Measurements from ENCODE around the gene HCK. TPM values are rescaled to one million over a fixed set of nuclear protein-coding genes. Genes with fewer than 3 reads are reported as not detected.

HCK gene
- polyA plus RNA-seq, 1 of the 3 experiments (the other 2 are of a cell fraction) = not detected

DNA sequence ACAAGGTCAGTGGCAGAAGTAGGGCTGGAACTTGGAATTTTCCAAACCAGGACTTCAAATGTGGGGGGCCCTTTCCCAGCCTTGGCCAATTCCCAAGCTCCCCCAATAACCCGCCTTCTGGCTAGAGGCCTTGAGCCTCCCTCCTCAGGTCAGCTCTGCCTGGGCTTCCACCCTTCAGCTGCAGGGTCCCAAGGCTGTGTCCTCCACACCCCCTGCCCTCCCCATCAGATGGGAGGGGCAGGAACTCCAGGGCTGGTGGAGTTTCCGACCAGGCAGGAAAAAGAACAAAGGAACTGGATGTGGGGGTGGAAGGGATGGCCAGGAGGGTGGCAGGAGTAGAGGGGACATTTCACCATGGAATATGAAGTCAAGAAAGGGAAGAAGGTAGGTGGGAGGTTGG, 41.9 kb upstream of the HCK start, which contains the start of gene CCM2L:
TSS of gene CCM2L (plus strand) at position 338 of the 400 bp plus-strand sequence. CDS start at position 355, 17 bp downstream.
- Histone ChIP-seq H3K9me2 (no peaks in the 10 kb centered on the region), H3K36me3 (replicated peaks in 1 of 2; ENCODE audit: control insufficient read depth in 1 of 2, insufficient read depth in 2 of 2, low read length in 1 of 2) (no peaks in the 10 kb centered on the region), H3K9ac (no peak within 1 kb of the TSS), H3K4me2 (no peak within 1 kb of the TSS), H4K20me1 (ENCODE audit: insufficient read depth) (no peaks in the 10 kb centered on the region), H3K27me3 (ENCODE audit: insufficient read depth) (peaks cover 5% of the 10 kb centered on the region; the same call in 1 of the 2 replicates), H2AFZ (ENCODE audit: low read depth) (no peak within 1 kb of the TSS), H3K27ac (ENCODE audit: low read depth in 2 of 2, low read length in 1 of 2) (no peak within 1 kb of the TSS), H3K4me3 (ENCODE audit: low read depth in 2 of 2, low read length in 1 of 2) (no peak within 1 kb of the TSS), H3K4me1 (ENCODE audit: control insufficient read depth in 1 of 2, insufficient read depth in 2 of 2, low read depth in 1 of 2, low read length in 1 of 2) (peaks cover 0 to 9% of the 10 kb centered on the region in 2 experiments; a peak in 1 of 4 replicates), H3F3A (replicated peaks; ENCODE audit: insufficient read depth) (no peaks in the 10 kb centered on the region), H3K9me3 (no peaks in the 10 kb centered on the region), H3K79me2 (ENCODE audit: insufficient read depth) (no peaks in the 10 kb centered on the region)
- WGBS (ENCODE audit: low lambda C conversion rate) = 45% methylated on average over 2 of the region's 2 CpGs
- ChIA-PET CTCF (no interaction called here), POLR2A (no interaction called here)
- no peak for DNase-seq
- TF ChIP-seq CHD2 (IDR thresholded peaks at IDR 0.05; ENCODE audit: low read length, partially characterized antibody) (no peak), FOXM1 (IDR thresholded peaks at IDR 0.05; ENCODE audit: low read depth) (no peak), FOXJ3 (CRISPR knock-in tag; IDR thresholded peaks at IDR 0.05) (no peak), EZH2phosphoT487 (IDR thresholded peaks at IDR 0.05; ENCODE audit: borderline replicate concordance, low read depth) (no peak), TAF1 (IDR thresholded peaks at IDR 0.05; ENCODE audit: borderline replicate concordance, low read depth, low read length) (no peak), MXI1 (IDR thresholded peaks at IDR 0.05; ENCODE audit: low read depth, low read length) (no peak), GABPA (IDR thresholded peaks at IDR 0.05; ENCODE audit: low read depth) (no peak), ELF1 (IDR thresholded peaks at IDR 0.05) (no peak), JUND (IDR thresholded peaks at IDR 0.05) (no peak), RAD21 (IDR thresholded peaks at IDR 0.05; ENCODE audit: low read length) (no peak), NFIC (IDR thresholded peaks at IDR 0.05; ENCODE audit: borderline replicate concordance) (no peak), RCOR1 (IDR thresholded peaks at IDR 0.05; ENCODE audit: low read length) (no peak)
- TF ChIP-seq, protein P1, sequence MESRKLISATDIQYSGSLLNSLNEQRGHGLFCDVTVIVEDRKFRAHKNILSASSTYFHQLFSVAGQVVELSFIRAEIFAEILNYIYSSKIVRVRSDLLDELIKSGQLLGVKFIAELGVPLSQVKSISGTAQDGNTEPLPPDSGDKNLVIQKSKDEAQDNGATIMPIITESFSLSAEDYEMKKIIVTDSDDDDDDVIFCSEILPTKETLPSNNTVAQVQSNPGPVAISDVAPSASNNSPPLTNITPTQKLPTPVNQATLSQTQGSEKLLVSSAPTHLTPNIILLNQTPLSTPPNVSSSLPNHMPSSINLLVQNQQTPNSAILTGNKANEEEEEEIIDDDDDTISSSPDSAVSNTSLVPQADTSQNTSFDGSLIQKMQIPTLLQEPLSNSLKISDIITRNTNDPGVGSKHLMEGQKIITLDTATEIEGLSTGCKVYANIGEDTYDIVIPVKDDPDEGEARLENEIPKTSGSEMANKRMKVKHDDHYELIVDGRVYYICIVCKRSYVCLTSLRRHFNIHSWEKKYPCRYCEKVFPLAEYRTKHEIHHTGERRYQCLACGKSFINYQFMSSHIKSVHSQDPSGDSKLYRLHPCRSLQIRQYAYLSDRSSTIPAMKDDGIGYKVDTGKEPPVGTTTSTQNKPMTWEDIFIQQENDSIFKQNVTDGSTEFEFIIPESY (IDR thresholded peaks at IDR 0.05; ENCODE audit: borderline replicate concordance, low read depth) = no peak
- TF ChIP-seq, protein P2, sequence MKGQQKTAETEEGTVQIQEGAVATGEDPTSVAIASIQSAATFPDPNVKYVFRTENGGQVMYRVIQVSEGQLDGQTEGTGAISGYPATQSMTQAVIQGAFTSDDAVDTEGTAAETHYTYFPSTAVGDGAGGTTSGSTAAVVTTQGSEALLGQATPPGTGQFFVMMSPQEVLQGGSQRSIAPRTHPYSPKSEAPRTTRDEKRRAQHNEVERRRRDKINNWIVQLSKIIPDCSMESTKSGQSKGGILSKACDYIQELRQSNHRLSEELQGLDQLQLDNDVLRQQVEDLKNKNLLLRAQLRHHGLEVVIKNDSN (IDR thresholded peaks at IDR 0.05; ENCODE audit: borderline replicate concordance, low read depth) = no peak
- TF ChIP-seq, protein P3, sequence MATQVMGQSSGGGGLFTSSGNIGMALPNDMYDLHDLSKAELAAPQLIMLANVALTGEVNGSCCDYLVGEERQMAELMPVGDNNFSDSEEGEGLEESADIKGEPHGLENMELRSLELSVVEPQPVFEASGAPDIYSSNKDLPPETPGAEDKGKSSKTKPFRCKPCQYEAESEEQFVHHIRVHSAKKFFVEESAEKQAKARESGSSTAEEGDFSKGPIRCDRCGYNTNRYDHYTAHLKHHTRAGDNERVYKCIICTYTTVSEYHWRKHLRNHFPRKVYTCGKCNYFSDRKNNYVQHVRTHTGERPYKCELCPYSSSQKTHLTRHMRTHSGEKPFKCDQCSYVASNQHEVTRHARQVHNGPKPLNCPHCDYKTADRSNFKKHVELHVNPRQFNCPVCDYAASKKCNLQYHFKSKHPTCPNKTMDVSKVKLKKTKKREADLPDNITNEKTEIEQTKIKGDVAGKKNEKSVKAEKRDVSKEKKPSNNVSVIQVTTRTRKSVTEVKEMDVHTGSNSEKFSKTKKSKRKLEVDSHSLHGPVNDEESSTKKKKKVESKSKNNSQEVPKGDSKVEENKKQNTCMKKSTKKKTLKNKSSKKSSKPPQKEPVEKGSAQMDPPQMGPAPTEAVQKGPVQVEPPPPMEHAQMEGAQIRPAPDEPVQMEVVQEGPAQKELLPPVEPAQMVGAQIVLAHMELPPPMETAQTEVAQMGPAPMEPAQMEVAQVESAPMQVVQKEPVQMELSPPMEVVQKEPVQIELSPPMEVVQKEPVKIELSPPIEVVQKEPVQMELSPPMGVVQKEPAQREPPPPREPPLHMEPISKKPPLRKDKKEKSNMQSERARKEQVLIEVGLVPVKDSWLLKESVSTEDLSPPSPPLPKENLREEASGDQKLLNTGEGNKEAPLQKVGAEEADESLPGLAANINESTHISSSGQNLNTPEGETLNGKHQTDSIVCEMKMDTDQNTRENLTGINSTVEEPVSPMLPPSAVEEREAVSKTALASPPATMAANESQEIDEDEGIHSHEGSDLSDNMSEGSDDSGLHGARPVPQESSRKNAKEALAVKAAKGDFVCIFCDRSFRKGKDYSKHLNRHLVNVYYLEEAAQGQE (IDR thresholded peaks at IDR 0.05; ENCODE audit: low read depth, low read length) = no peak
- TF ChIP-seq, protein P4, sequence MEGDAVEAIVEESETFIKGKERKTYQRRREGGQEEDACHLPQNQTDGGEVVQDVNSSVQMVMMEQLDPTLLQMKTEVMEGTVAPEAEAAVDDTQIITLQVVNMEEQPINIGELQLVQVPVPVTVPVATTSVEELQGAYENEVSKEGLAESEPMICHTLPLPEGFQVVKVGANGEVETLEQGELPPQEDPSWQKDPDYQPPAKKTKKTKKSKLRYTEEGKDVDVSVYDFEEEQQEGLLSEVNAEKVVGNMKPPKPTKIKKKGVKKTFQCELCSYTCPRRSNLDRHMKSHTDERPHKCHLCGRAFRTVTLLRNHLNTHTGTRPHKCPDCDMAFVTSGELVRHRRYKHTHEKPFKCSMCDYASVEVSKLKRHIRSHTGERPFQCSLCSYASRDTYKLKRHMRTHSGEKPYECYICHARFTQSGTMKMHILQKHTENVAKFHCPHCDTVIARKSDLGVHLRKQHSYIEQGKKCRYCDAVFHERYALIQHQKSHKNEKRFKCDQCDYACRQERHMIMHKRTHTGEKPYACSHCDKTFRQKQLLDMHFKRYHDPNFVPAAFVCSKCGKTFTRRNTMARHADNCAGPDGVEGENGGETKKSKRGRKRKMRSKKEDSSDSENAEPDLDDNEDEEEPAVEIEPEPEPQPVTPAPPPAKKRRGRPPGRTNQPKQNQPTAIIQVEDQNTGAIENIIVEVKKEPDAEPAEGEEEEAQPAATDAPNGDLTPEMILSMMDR (IDR thresholded peaks at IDR 0.05) = no peak
- TF ChIP-seq, protein P5, sequence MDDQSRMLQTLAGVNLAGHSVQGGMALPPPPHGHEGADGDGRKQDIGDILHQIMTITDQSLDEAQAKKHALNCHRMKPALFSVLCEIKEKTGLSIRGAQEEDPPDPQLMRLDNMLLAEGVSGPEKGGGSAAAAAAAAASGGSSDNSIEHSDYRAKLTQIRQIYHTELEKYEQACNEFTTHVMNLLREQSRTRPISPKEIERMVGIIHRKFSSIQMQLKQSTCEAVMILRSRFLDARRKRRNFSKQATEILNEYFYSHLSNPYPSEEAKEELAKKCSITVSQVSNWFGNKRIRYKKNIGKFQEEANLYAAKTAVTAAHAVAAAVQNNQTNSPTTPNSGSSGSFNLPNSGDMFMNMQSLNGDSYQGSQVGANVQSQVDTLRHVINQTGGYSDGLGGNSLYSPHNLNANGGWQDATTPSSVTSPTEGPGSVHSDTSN (IDR thresholded peaks at IDR 0.05) = no peak
- TF ChIP-seq, protein P6, sequence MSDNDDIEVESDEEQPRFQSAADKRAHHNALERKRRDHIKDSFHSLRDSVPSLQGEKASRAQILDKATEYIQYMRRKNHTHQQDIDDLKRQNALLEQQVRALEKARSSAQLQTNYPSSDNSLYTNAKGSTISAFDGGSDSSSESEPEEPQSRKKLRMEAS (IDR thresholded peaks at IDR 0.05; ENCODE audit: low read depth) = no peak

Data from SK-N-SH (cell line).